Activated naive CD4-positive, alpha-beta T cell treated with anti-CD3 and anti-CD28 coated beads, Interleukin-2, amount 50 U/mL, for 24 hours (primary cell): ENCODE data around the gene GPR162.
A peak's percentile ranks its signal among the peaks of the same experiment; 100 is the strongest.

Experiments
- H3K27ac Mint-ChIP-seq: one replicate; pipeline ENCODE4 v1.8.0; 2021; ENCODE audit warnings: mild to moderate bottlenecking, mixed read lengths
- H3K27me3 Mint-ChIP-seq: one replicate; pipeline ENCODE4 v1.8.0; 2021; ENCODE audit warnings: mixed read lengths
- H3K36me3 Mint-ChIP-seq: one replicate; pipeline ENCODE4 v1.8.0; 2021; ENCODE audit warnings: mixed read lengths
- H3K4me1 Mint-ChIP-seq: one replicate; pipeline ENCODE4 v1.8.0; 2021; ENCODE audit warnings: mixed read lengths
- H3K4me3 Mint-ChIP-seq: one replicate; pipeline ENCODE4 v1.8.0; 2021; ENCODE audit warnings: mild to moderate bottlenecking, mixed read lengths
- H3K9me3 Mint-ChIP-seq: one replicate; pipeline ENCODE4 v1.8.0; 2021; ENCODE audit warnings: mixed read lengths

GPR162 gene, protein sequence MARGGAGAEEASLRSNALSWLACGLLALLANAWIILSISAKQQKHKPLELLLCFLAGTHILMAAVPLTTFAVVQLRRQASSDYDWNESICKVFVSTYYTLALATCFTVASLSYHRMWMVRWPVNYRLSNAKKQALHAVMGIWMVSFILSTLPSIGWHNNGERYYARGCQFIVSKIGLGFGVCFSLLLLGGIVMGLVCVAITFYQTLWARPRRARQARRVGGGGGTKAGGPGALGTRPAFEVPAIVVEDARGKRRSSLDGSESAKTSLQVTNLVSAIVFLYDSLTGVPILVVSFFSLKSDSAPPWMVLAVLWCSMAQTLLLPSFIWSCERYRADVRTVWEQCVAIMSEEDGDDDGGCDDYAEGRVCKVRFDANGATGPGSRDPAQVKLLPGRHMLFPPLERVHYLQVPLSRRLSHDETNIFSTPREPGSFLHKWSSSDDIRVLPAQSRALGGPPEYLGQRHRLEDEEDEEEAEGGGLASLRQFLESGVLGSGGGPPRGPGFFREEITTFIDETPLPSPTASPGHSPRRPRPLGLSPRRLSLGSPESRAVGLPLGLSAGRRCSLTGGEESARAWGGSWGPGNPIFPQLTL

DNA sequence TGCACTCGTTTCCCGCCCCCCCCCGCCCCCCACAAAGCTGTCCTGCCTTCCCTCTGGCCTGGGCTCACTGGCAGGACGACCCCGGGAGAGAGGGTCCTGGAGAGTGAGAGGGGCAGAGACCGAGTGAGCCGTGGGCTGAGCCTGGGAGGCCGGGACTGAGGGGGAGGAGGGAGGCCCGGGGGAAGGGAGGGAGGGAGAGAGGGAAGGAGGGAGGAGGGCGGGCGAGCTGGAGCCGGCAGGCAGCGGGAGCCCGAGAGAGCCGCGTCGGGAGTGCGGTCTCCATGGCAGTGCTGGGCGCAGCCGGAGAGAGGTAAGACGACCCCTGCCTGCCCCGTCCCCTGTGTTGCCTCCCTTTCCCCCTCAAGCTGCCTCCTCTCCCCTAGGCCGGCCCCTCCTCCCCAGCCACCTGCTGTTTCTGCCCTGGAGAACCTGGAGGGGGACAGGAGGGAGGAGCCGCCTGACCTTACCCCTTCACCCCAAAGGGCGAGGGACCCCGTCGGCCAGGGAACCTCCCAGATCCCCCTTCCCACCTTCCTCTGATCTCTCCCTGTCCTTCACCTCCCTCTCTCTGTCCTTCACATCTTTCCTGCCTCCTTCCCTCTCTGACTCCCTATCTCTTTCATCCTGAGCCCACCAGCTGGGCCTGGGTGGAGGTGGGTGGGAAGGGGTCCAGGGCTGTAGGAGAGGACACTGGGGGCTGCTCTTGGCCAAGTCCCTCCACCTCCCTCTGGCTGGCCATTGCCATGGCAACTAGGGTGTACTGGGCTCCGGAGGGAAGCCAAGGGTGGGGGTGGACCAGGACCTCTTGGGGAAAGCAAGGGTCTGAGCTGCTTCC lies at the start of gene GPR162:
GPR162 (plus strand) TSS at position 231 of the 835 bp plus-strand sequence. CDS start 2,078 bp downstream, outside the sequence.
- Mint-ChIP-seq H3K27ac (peak within 1 kb of the TSS; percentile 65), H3K9me3 (no peaks in the 10 kb centered on the region), H3K4me3 (peak within 1 kb of the TSS; percentile 72), H3K4me1 (peaks cover 19% of the 10 kb centered on the region), H3K36me3 (peaks cover 5% of the 10 kb centered on the region), H3K27me3 (peaks cover 7% of the 10 kb centered on the region)

DNA sequence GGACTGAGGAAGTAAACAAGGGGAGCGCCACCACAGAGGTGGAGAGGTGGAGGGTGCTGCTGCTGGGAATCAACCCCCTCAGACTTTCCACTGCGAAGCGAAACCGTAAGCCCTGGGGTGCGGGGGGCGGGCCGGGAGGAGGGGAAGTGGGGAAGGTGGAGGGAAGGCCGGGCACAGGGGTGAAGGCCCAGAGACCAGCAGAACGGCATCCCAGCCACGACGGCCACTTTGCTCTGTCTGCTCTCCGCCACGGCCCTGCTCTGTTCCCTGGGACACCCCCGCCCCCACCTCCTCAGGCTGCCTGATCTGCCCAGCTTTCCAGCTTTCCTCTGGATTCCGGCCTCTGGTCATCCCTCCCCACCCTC lies 49.3 kb upstream of the GPR162 start, which contains the start of gene LAG3:
LAG3 (plus strand) TSS at position 190 of the 365 bp plus-strand sequence. CDS start 333 bp downstream, outside the sequence.
- Mint-ChIP-seq H3K27ac (peak within 1 kb of the TSS; percentile 32), H3K4me3 (peak within 1 kb of the TSS; percentile 49), H3K9me3 (no peaks in the 10 kb centered on the region), H3K4me1 (peaks cover 62% of the 10 kb centered on the region), H3K36me3 (no peaks in the 10 kb centered on the region), H3K27me3 (peaks cover 7% of the 10 kb centered on the region)

DNA sequence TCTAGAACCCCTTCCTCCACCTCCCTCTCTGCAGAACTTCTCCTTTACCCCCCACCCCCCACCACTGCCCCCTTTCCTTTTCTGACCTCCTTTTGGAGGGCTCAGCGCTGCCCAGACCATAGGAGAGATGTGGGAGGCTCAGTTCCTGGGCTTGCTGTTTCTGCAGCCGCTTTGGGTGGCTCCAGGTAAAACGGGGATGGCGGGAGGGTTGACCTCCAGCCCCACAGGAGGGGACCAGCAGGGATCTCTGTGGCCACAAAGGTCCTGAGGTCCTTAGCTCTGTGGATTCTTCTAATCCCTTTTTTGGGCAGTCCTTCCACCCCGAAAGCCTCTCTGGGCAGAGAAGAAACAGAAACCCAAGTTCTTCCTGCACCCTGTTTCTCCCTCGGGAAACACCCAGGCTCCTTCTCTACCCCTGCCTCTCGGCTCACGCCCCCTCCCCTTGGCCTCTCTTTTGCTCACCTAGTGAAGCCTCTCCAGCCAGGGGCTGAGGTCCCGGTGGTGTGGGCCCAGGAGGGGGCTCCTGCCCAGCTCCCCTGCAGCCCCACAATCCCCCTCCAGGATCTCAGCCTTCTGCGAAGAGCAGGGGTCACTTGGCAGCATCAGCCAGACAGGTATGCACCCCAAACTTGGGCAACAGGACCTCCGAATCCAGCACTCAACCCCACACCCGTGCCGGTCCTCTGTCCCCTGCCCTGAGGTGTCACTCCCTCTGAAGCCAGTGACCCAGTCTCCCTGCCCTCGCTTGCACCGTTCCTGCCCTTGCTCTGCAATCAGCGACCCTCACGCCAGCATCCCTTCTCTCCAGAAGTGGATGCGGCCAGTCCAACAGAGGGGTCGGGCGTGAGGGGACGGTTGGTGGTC lies 48.7 kb upstream of the GPR162 start:
- Mint-ChIP-seq H3K4me3 (peak overlapping the region; percentile 49), H3K4me1 (peaks cover 59% of the 10 kb centered on the region), H3K9me3 (no peaks in the 10 kb centered on the region), H3K27me3 (peaks cover 3% of the 10 kb centered on the region), H3K27ac (peak overlapping the region; percentile 30), H3K36me3 (no peaks in the 10 kb centered on the region)

DNA sequence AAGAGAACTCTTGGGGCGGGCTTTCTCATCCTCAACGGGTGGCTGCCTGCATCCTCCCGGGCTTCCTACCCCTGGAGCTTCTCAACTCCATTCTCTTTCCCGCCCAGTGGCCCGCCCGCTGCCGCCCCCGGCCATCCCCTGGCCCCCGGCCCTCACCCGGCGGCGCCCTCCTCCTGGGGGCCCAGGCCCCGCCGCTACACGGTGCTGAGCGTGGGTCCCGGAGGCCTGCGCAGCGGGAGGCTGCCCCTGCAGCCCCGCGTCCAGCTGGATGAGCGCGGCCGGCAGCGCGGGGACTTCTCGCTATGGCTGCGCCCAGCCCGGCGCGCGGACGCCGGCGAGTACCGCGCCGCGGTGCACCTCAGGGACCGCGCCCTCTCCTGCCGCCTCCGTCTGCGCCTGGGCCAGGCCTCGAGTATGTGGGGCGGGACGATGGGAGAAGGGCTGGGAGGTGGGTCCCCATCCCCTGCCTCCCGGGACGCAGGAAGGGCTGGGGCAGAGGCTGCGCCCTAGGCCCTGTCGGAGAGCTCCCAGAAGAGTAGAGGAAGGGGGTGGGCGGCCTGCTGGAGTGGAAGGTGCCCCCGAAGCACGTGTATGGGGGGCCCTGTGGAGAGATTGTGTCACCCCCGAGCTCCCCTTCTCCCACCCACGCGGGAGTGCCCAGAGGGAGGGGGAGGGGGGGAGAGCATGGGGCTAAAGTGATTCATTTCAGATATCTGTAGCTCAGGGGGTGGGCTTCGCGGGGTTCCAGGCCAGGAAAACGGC lies 47.9 kb upstream of the GPR162 start:
- Mint-ChIP-seq H3K4me3 (peak overlapping the region; percentile 70), H3K27me3 (peaks cover 2% of the 10 kb centered on the region)

DNA sequence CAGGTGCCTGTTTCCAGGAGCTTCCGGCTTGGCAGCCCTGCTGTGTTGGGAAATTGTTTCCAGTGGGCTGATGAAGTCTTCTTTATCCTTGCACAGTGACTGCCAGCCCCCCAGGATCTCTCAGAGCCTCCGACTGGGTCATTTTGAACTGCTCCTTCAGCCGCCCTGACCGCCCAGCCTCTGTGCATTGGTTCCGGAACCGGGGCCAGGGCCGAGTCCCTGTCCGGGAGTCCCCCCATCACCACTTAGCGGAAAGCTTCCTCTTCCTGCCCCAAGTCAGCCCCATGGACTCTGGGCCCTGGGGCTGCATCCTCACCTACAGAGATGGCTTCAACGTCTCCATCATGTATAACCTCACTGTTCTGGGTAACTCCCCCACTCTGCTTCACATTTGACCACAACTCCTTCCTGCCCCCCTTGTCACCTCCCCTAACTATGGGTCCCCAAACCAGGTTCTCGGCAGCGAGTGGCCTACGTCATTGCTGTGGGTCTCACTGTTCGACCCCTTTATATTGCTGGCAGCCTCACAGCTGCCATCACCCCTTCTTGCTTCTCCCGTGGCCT lies 47.0 kb upstream of the GPR162 start:
- Mint-ChIP-seq H3K4me3 (peak overlapping the region; percentile 73), H3K36me3 (no peaks in the 10 kb centered on the region), H3K4me1 (peaks cover 72% of the 10 kb centered on the region), H3K27me3 (no peaks in the 10 kb centered on the region), H3K27ac (peak overlapping the region; percentile 71), H3K9me3 (no peaks in the 10 kb centered on the region)

More for the DNA sequence above, 47.9 kb upstream of the GPR162 start:
- peak overlapping the region; percentile 51 for H3K27ac Mint-ChIP-seq
- H3K36me3 Mint-ChIP-seq, result no peaks in the 10 kb centered on the region
- H3K4me1 Mint-ChIP-seq, result peaks cover 65% of the 10 kb centered on the region
- no peaks in the 10 kb centered on the region for H3K9me3 Mint-ChIP-seq

DNA sequence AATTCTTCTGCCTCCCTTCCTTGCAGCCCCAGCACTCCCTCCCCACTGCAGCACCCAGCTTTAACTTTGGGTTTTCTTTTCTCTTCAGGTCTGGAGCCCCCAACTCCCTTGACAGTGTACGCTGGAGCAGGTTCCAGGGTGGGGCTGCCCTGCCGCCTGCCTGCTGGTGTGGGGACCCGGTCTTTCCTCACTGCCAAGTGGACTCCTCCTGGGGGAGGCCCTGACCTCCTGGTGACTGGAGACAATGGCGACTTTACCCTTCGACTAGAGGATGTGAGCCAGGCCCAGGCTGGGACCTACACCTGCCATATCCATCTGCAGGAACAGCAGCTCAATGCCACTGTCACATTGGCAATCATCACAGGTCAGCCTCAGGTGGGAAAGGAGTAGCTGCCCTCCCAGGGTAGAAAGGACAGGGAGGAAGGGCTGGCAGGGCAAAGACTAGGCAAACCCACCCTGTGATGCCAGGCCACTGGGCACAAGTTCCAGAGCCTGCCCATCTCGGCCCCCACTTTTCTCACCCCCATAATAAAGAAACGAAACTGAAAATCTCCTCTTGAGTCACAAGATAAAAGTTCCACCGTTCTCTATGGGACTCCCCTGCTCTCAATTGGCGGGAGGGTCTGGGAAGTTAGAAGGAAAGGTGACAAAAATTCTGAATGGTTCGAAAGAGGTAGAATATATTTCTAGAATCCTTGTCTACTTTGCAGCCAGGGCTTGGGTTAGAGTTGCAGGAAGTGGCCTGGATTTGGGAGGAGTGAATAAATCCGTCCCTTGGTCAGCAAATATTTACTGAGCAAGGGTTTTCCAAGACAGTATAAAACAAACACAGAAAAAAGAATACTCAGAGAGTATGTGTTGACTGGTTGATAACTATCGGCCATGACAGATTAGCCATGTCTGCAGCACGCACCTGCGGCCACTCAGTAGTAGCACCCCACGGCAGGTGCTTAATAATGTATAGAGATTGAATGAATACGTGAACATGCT lies 46.1 kb upstream of the GPR162 start:
- H3K36me3 Mint-ChIP-seq, result no peaks in the 10 kb centered on the region
- no peaks in the 10 kb centered on the region for H3K9me3 Mint-ChIP-seq
- H3K4me3 Mint-ChIP-seq, result peak overlapping the region; percentile 73
- peak overlapping the region; percentile 71 for H3K27ac Mint-ChIP-seq
- H3K4me1 Mint-ChIP-seq, result peaks cover 80% of the 10 kb centered on the region
- H3K27me3 Mint-ChIP-seq, result no peaks in the 10 kb centered on the region

DNA sequence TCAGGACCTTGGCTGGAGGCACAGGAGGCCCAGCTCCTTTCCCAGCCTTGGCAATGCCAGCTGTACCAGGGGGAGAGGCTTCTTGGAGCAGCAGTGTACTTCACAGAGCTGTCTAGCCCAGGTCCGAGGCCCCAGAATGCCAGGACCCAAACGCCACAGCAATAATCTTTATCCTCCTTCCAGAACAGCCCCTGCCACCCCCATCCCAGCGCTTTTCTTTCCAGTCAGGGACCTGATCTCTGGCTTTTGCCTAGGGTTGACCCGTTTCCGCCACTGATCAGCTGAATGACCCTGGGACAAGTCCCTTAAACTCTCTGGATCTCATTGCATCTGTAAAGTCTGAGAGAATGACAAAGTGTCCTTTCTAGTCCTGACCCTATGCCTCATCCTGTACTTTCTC lies 44.2 kb upstream of the GPR162 start:
- Mint-ChIP-seq H3K4me1 (peaks cover 72% of the 10 kb centered on the region), H3K27ac (no peak overlapping the region), H3K4me3 (no peak overlapping the region), H3K36me3 (no peaks in the 10 kb centered on the region), H3K27me3 (no peaks in the 10 kb centered on the region), H3K9me3 (no peaks in the 10 kb centered on the region)

DNA sequence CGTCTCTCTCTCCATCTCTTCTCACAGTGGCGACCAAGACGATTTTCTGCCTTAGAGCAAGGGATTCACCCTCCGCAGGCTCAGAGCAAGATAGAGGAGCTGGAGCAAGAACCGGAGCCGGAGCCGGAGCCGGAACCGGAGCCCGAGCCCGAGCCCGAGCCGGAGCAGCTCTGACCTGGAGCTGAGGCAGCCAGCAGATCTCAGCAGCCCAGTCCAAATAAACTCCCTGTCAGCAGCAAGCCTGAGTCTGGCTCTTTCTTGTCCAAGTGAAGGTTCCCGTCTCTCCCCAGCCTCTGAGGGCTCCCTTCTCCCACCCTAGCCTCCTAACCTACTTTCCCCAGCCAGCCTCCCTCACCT lies 43.4 kb upstream of the GPR162 start:
- Mint-ChIP-seq H3K9me3 (no peaks in the 10 kb centered on the region), H3K4me3 (peak overlapping the region; percentile 89), H3K27ac (peak overlapping the region; percentile 92), H3K27me3 (no peaks in the 10 kb centered on the region), H3K36me3 (no peaks in the 10 kb centered on the region), H3K4me1 (peaks cover 72% of the 10 kb centered on the region)

DNA sequence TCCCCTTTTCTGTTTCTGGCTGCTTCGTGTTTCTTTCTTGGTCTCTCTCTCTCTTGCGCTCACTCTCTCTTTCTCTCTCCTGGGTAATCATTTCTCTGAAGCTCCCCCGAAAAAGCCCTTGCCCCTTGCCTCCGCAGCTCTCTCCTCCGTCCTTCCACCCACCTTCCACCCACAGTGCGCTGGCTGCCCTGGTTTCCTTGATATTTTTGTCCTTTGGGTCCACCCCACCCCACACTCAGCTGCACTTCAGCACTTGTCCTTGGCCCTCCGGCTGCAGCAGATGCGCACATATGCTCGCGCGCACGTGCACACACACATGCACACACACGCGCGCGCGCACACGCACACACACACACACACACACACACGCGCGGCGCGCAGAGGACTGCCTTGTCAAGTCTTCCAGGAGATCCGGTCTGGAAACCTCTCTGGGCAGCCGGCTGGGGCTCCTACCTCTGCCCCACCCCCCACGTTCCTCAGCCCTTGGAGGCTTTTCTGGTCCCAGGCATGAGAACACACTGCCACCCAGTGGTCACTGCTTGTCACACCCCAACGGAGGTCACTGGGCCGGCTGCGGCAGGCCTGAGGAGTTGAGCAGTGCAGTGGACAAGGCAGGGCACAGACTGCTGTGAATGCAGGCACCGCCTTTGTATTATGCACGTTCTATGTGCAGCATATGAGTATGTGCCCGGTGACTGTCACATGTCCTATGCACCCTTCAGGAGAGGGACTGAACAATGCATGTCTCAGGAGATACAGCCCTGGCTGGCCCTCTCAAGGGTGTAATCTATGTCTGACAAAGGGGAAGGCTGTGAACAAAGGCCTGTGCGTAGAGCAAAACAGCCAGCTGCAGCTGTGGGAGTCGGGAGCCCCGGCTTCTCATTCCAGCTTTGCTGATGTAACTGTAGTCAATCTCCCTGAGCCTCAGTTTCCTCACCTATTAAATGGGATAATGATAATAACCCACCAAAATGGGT lies 42.8 kb upstream of the GPR162 start:
- Mint-ChIP-seq H3K27ac (peak overlapping the region; percentile 92), H3K4me3 (peak overlapping the region; percentile 89), H3K27me3 (no peaks in the 10 kb centered on the region), H3K36me3 (no peaks in the 10 kb centered on the region), H3K9me3 (no peaks in the 10 kb centered on the region), H3K4me1 (peaks cover 76% of the 10 kb centered on the region)

DNA sequence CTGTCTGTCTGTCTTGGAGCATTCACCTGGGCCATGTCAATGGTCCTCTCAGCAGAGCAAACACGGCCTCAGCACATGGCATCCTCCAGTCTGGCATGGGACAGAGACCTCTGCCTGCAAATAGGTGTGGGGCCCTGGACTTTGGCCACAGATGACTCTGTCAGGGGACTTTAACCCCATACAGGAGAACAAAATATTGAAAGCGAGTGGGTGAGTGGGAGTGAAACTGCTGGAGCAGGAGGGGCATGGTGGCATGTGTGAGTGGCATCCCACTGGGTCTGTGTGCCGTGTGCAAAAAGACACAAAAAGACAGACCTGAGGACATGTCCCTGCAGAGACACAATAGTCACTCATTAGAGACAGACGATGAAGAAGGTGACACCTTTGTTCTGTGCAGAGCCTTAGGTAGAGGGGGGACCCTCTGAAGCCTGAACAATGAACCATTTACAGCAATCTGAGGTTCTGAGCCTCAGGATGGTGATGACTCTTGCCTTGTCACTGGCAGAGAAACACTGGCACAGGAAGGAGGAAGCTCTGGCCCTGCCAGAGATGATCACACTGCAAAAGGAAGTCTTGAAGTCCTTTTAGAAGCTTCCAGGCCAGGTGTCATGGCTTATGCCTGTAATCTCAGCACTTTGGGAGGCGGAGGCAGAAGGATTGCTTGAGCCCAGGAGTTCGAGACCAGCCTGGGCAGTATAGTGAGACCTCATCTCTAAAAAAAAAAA lies 41.8 kb upstream of the GPR162 start:
- Mint-ChIP-seq H3K4me1 (peaks cover 76% of the 10 kb centered on the region), H3K36me3 (no peaks in the 10 kb centered on the region)

DNA sequence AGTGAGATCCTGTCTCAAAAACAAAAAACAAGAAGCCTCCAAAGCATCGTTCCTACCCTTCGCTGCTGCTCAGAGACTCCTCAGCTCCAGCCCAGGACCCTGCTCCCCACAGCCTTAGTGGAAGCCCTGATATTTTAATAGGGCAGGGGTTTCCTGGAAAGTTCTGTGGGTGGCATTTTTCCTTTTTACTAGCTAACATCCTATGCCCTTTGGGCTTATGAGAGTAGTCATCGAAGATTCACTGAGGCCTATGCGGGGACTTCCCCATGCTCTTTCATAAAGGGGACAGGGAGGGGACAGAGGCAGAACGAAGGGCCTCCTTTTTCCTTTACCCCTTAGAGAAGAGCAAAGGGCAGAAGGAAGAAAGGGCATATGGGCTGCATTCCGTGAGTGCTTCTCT lies 41.0 kb upstream of the GPR162 start:
- Mint-ChIP-seq H3K27me3 (no peaks in the 10 kb centered on the region), H3K4me1 (peaks cover 76% of the 10 kb centered on the region), H3K9me3 (no peaks in the 10 kb centered on the region), H3K36me3 (no peaks in the 10 kb centered on the region), H3K4me3 (peak overlapping the region; percentile 7), H3K27ac (peak overlapping the region; percentile 4)

More for the DNA sequence above, 41.8 kb upstream of the GPR162 start:
- H3K4me3 Mint-ChIP-seq, result peak overlapping the region; percentile 89
- no peaks in the 10 kb centered on the region for H3K27me3 Mint-ChIP-seq
- H3K27ac Mint-ChIP-seq, result no peak overlapping the region
- H3K9me3 Mint-ChIP-seq, result no peaks in the 10 kb centered on the region

DNA sequence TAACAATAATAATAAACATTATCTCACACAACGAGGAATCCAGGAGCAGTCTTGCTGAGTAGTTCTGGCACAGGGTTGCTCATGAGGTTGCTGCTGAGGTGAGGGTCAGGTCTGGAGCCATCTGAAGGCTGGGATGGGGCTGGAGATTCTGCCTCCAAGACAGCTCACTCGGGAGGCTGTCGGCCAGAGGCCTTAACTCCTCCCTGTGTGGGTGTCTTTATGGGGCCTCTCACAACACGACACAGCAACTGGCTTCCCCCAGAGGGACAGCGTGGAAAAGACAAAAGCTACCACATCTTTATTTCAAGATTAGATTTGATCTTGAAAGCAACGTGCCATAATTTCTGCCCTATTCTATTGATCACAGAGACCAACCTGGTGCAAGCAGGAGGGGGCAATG lies 39.5 kb upstream of the GPR162 start:
- H3K9me3 Mint-ChIP-seq, result no peaks in the 10 kb centered on the region
- H3K36me3 Mint-ChIP-seq, result no peaks in the 10 kb centered on the region
- no peak overlapping the region for H3K4me3 Mint-ChIP-seq
- no peaks in the 10 kb centered on the region for H3K27me3 Mint-ChIP-seq
- H3K27ac Mint-ChIP-seq, result no peak overlapping the region
- peaks cover 82% of the 10 kb centered on the region for H3K4me1 Mint-ChIP-seq
